Measurements from ENCODE around the gene SLC25A33. TPM values are rescaled to one million over a fixed set of nuclear protein-coding genes. Genes with fewer than 3 reads are reported as not detected.

Gene SLC25A33
- polyA plus RNA-seq, 1 donor (not counting 4 experiments of a cell fraction or from before 2014, with no cell fraction given), result 4.5 TPM

DNA sequence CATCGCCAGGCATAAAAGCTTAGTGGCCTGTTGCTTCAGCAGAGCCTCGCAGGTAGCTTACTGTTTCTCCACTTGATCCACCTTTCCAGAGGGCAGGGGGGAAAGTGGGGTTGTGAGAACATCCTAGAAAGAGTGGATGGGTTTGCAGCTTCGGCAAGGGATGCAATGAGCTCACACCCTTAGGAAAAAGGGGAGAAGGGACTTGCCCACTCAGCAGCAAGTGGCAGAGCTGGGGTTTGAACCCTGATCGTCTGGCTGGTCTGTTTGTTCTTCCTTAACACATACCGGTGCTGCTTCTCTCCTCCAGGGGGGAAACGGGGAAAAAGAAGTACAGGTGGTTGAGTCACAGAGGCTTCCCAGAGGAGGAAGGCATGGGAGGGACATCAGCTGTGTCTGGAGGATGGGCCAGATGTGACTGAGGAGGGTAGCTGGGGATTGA is 50.5 kb downstream of the SLC25A33 start:
- FAIRE-seq (peak; percentile 34), DNase-seq (ENCODE audit: low read depth, low spot score) (no peak)
- Histone ChIP-seq H3K4me3 (ENCODE audit: control insufficient read depth in 2 of 3, extremely low read depth in 1 of 3, insufficient read depth in 2 of 3, low read depth in 1 of 3, low read length in 3 of 3) (peak overlapping the region; percentile 52 to 86 (median 84)), H3K36me3 (ENCODE audit: control insufficient read depth in 2 of 2, extremely low read depth in 1 of 2, insufficient read depth in 2 of 2, low read length in 2 of 2) (no peaks in the 10 kb centered on the region), H4K20me1 (ENCODE audit: control insufficient read depth, extremely low read depth, insufficient read depth, low read length) (peaks cover 10% of the 10 kb centered on the region), H3K9me3 (ENCODE audit: control insufficient read depth, low read depth, low read length) (no peaks in the 10 kb centered on the region), H3K27ac (ENCODE audit: control insufficient read depth, insufficient read depth, low read length) (peak overlapping the region; percentile 61), H2AFZ (ENCODE audit: control insufficient read depth, low read length) (peak overlapping the region; percentile 42), H3K9me1 (ENCODE audit: control insufficient read depth, extremely low read depth, insufficient read depth, low read length) (peaks cover 17% of the 10 kb centered on the region), H3K4me1 (ENCODE audit: control insufficient read depth, extremely low read depth, insufficient read depth, low read length) (peaks cover 29% of the 10 kb centered on the region), H3K27me3 (ENCODE audit: control insufficient read depth, extremely low read depth, insufficient read depth, low read length) (no peaks in the 10 kb centered on the region), H3K4me2 (ENCODE audit: control insufficient read depth, extremely low read depth, insufficient read depth, low read depth, low read length) (peak overlapping the region; percentile 94), H3K79me2 (ENCODE audit: control insufficient read depth, insufficient read depth, low read length) (peaks cover 55% of the 10 kb centered on the region), H3K9ac (ENCODE audit: control insufficient read depth, extremely low read depth, insufficient read depth, low read length) (peak overlapping the region; percentile 83)
- dilution Hi-C loops (cut with MboI; ENCODE audit: extremely low pct_ligation_motif_present, low sequenced_read_pairs), result no loop called here
- TF ChIP-seq, protein P1, sequence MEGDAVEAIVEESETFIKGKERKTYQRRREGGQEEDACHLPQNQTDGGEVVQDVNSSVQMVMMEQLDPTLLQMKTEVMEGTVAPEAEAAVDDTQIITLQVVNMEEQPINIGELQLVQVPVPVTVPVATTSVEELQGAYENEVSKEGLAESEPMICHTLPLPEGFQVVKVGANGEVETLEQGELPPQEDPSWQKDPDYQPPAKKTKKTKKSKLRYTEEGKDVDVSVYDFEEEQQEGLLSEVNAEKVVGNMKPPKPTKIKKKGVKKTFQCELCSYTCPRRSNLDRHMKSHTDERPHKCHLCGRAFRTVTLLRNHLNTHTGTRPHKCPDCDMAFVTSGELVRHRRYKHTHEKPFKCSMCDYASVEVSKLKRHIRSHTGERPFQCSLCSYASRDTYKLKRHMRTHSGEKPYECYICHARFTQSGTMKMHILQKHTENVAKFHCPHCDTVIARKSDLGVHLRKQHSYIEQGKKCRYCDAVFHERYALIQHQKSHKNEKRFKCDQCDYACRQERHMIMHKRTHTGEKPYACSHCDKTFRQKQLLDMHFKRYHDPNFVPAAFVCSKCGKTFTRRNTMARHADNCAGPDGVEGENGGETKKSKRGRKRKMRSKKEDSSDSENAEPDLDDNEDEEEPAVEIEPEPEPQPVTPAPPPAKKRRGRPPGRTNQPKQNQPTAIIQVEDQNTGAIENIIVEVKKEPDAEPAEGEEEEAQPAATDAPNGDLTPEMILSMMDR (optimal IDR thresholded peaks at IDR 0.05 in 1 of 3, IDR thresholded peaks at IDR 0.05 in 1 of 3, conservative IDR thresholded peaks at IDR 0.05 in 1 of 3; ENCODE audit: extremely low read depth in 1 of 3, insufficient read depth in 2 of 3, low read length in 3 of 3), result no peak
- TF ChIP-seq EZH2 (IDR thresholded peaks at IDR 0.05; ENCODE audit: low read length), result no peak

DNA sequence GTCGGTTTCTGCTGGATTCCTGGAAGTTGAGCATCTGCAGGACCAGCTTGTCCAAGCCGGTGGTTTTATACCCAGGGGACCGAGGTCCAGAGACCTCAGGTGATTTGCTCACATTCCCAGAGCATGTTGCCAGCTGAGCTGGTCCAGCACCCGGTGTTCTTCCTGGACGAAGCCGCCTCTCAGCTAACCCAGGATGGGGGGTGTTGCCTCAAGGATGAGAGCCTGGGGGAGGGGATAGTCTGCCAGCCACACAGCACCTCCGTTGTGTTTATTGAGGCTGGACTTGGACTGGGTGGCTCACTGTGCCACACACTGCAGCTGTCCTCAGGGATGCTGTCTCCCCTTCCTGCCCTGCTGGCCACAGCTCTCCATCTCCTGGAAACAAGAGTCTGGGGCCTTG is 50.9 kb downstream of the SLC25A33 start:
- Histone ChIP-seq H3K27ac (ENCODE audit: control insufficient read depth, insufficient read depth, low read length) (no peak overlapping the region), H3K9me3 (ENCODE audit: control insufficient read depth, low read depth, low read length) (no peaks in the 10 kb centered on the region), H3K9ac (ENCODE audit: control insufficient read depth, extremely low read depth, insufficient read depth, low read length) (peak overlapping the region; percentile 15), H3K79me2 (ENCODE audit: control insufficient read depth, insufficient read depth, low read length) (peaks cover 58% of the 10 kb centered on the region), H2AFZ (ENCODE audit: control insufficient read depth, low read length) (no peak overlapping the region), H4K20me1 (ENCODE audit: control insufficient read depth, extremely low read depth, insufficient read depth, low read length) (peaks cover 10% of the 10 kb centered on the region), H3K9me1 (ENCODE audit: control insufficient read depth, extremely low read depth, insufficient read depth, low read length) (peaks cover 17% of the 10 kb centered on the region), H3K4me1 (ENCODE audit: control insufficient read depth, extremely low read depth, insufficient read depth, low read length) (peaks cover 29% of the 10 kb centered on the region), H3K4me2 (ENCODE audit: control insufficient read depth, extremely low read depth, insufficient read depth, low read depth, low read length) (peak overlapping the region; percentile 94), H3K36me3 (ENCODE audit: control insufficient read depth in 2 of 2, extremely low read depth in 1 of 2, insufficient read depth in 2 of 2, low read length in 2 of 2) (no peaks in the 10 kb centered on the region), H3K4me3 (ENCODE audit: control insufficient read depth in 2 of 3, extremely low read depth in 1 of 3, insufficient read depth in 2 of 3, low read depth in 1 of 3, low read length in 3 of 3) (no peak overlapping the region), H3K27me3 (ENCODE audit: control insufficient read depth, extremely low read depth, insufficient read depth, low read length) (no peaks in the 10 kb centered on the region)
- FAIRE-seq (no peak), DNase-seq (ENCODE audit: low read depth, low spot score) (no peak)
- TF ChIP-seq EZH2 (IDR thresholded peaks at IDR 0.05; ENCODE audit: low read length), result no peak
- TF ChIP-seq, protein P1 (optimal IDR thresholded peaks at IDR 0.05 in 1 of 3, IDR thresholded peaks at IDR 0.05 in 1 of 3, conservative IDR thresholded peaks at IDR 0.05 in 1 of 3; ENCODE audit: extremely low read depth in 1 of 3, insufficient read depth in 2 of 3, low read length in 3 of 3), result no peak
- dilution Hi-C loops (cut with MboI; ENCODE audit: extremely low pct_ligation_motif_present, low sequenced_read_pairs), result no loop called here
